Right lobe of liver (tissue), 6 donors: ENCODE measurements around the gene HOXD13. TPM values are rescaled to one million over a fixed set of nuclear protein-coding genes. Genes with fewer than 3 reads are reported as not detected.

Experiments
- ATAC-seq, 4 donors: fragments of 200-7000 bp; cut with Tn5 transposase; one replicate each; pipeline ENCODE4 v1.9.1; 2020; ENCODE audit warnings: mild to moderate bottlenecking in 4 of 4, moderate library complexity in 4 of 4
- DNase-seq, 3 donors: peaks; one replicate each; pipeline ENCODE4 v3.0.0-alpha.2; 2020
- H3K27ac ChIP-seq, 3 donors: fragments of 200-600 bp; one replicate each; pipeline ENCODE4 v1.8.0; 2022
- H3K27me3 ChIP-seq, 2 donors: fragments of 200-600 bp; one replicate each; pipeline ENCODE4 v1.8.0; 2022
- H3K36me3 ChIP-seq, 4 donors: fragments of 200-600 bp; sonication (generic) in 1 of 4; one replicate each; pipeline versions ENCODE4 v1.5.1 to v1.8.0; 2017 to 2022; ENCODE audit warnings: control low read depth in 1 of 4
- H3K4me1 ChIP-seq, 4 donors: fragments of 200-600 bp; sonication (generic) in 1 of 4; one replicate each; pipeline versions ENCODE4 v1.5.1 to v1.8.0; 2017 to 2022; ENCODE audit warnings: control low read depth in 1 of 4
- H3K4me3 ChIP-seq, 3 donors: fragments of 200-600 bp; one replicate each; pipeline ENCODE4 v1.8.0; 2022
- H3K9me3 ChIP-seq, 4 donors: fragments of 200-600 bp; sonication (generic) in 1 of 4; one replicate each; pipeline versions ENCODE4 v1.5.1 to v1.8.0; 2017 to 2022; ENCODE audit warnings: control low read depth in 1 of 4
- POLR2A ChIP-seq: fragments of 450-650 bp; IDR thresholded peaks from one replicate; pipeline ENCODE4 v1.6.1; 2017; ENCODE audit warnings: antibody characterized with exemption, mild to moderate bottlenecking
- WGBS: methylation state at CpG from one replicate; pipeline ENCODE4 v1.1.6; 2018; ENCODE audit warnings: low coverage, low lambda C conversion rate; ENCODE audit not compliant: insufficient coverage; ENCODE audit errors: missing lambda C conversion rate; 5-methylcytosine and 5-hydroxymethylcytosine counted together
- intact Hi-C, 2 donors: fragments of 100-400 bp; cut with DNase I; formaldehyde crosslinking; loops; one replicate each; pipeline versions ENCODE4 v1.11.2 to v1.14.1; 2022
- total RNA-seq, 6 experiments: library from RNA; depleted of rRNA in 2 of 6; stranded (reverse); fragments of >200 nt in 2 of 6; fragmentation: NEBNext Ultra II Directional in 3 of 6; extraction: Animal tissue kit (Norgen Biotek cat#: 25700) in 3 of 6; gene quantifications; one replicate each; pipeline versions ENCODE4 v1.1.0 to v1.2.4, GENCODE V29; 2016 to 2023
- TF ChIP-seq, protein P1 (sequence below), 4 donors: fragments of 200-600 bp in 3 of 4; fragments of 450-650 bp in 1 of 4; IDR thresholded peaks; one replicate each; pipeline versions ENCODE4 v1.5.1 to v1.8.0; 2016 to 2022; ENCODE audit warnings: antibody characterized with exemption in 4 of 4, mild to moderate bottlenecking in 2 of 4
- donor health status: DM: no; HTN: yes; CAD: no.
- donor health status: DM: no; HTN: no; CAD: no.
- donor health status: DM: no; HTN: no; CAD: no.
- donor health status: DM: no; HTN: yes; CAD: no.
- donor health status: DM: no; HTN: yes; CAD: no.

HOXD13 gene
- total RNA-seq, 6 experiments from 2014 or later, result not detected

- Histone ChIP-seq H3K4me1 (peaks cover 0 to 8% (median 0%) of the 10 kb centered on the region in 4 donors), H3K27me3 (peaks cover 29 to 86% of the 10 kb centered on the region in 2 donors), H3K9me3 (no peaks in the 10 kb centered on the region), H3K27ac (no peak within 1 kb of the TSS), H3K36me3 (no peaks in the 10 kb centered on the region), H3K4me3 (no peak within 1 kb of the TSS)
- peak; percentile 70 to 84 (median 80) for ATAC-seq
- 3% methylated on average over 14 of the region's 85 CpGs for WGBS
- TF ChIP-seq POLR2A, result no peak
- TF ChIP-seq, protein P1, sequence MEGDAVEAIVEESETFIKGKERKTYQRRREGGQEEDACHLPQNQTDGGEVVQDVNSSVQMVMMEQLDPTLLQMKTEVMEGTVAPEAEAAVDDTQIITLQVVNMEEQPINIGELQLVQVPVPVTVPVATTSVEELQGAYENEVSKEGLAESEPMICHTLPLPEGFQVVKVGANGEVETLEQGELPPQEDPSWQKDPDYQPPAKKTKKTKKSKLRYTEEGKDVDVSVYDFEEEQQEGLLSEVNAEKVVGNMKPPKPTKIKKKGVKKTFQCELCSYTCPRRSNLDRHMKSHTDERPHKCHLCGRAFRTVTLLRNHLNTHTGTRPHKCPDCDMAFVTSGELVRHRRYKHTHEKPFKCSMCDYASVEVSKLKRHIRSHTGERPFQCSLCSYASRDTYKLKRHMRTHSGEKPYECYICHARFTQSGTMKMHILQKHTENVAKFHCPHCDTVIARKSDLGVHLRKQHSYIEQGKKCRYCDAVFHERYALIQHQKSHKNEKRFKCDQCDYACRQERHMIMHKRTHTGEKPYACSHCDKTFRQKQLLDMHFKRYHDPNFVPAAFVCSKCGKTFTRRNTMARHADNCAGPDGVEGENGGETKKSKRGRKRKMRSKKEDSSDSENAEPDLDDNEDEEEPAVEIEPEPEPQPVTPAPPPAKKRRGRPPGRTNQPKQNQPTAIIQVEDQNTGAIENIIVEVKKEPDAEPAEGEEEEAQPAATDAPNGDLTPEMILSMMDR (IDR thresholded peaks at IDR 0.05), result no peak
- peak; percentile 60 to 72 (median 64) for DNase-seq
- intact Hi-C loops, result no loop called here
Measured at GRCh38 chr2:176106581-176107539, 14.3 kb downstream of the HOXD13 start, which contains the start of gene HOXD11. Gene HOXD11, plus strand, starts transcription at chr2:176107280. Its CDS starts 76 bp downstream, at chr2:176107356.

DNA sequence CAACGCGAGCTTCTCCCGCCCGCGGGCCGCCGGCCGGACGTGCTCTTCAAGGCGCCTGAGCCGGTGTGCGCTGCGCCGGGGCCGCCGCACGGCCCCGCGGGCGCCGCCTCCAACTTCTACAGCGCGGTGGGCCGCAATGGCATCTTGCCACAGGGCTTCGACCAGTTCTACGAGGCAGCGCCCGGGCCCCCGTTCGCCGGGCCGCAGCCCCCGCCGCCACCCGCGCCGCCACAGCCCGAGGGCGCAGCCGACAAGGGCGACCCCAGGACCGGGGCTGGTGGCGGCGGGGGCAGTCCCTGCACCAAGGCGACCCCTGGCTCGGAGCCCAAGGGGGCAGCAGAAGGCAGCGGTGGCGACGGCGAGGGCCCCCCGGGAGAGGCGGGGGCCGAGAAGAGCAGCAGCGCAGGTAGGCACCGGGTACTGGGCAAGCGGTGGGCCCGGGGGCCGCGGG is 15.2 kb downstream of the HOXD13 start:
- 0% methylated on average over 9 of the region's 59 CpGs for WGBS
- intact Hi-C loops, result no loop called here
- TF ChIP-seq, protein P1 (IDR thresholded peaks at IDR 0.05), result no peak
- TF ChIP-seq POLR2A, result no peak
- no peak overlapping the region for H3K4me3 ChIP-seq
- H3K9me3 ChIP-seq, result no peaks in the 10 kb centered on the region
- H3K27me3 ChIP-seq, result peaks cover 24 to 87% of the 10 kb centered on the region in 2 donors
- H3K36me3 ChIP-seq, result no peaks in the 10 kb centered on the region
- H3K27ac ChIP-seq, result no peak overlapping the region
- H3K4me1 ChIP-seq, result peaks cover 0 to 8% (median 0%) of the 10 kb centered on the region in 4 donors
- DNase-seq (no peak), ATAC-seq (no peak)

DNA sequence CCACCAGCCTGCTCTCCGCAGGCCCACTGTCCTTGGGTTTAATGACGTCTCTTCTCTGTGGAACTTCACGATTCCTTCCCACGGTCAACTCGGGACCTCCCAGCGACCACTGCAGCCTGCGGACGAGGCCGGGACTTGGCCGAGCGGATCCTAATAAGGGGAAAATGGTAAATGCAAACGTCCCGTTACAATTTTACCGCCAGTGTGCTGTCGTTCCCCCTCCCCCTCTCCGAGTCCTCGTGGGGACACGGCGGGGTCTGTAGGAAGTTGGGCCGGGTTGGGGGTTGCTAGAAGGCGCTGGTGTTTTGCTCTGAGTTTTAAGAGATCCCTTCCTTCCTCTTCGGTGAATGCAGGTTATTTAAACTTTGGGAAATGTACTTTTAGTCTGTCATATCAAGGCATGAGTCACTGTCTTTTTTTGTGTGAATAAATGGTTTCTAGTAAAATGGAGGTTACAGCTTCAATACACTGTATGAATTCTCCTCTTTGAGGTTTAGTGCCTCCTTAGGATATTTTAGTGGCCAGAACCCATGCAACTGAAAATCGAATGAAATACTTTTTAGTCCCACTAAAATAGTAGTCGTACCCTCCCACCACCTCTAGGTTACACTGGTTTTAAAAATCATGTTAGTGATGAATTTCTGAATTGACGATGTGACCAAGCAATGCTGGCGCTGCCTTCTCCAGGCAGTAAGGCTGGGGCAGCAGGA is 16.8 kb downstream of the HOXD13 start:
- DNase-seq (no peak), ATAC-seq (no peak)
- Histone ChIP-seq H3K36me3 (no peaks in the 10 kb centered on the region), H3K27ac (no peak overlapping the region), H3K4me1 (peaks cover 0 to 8% (median 0%) of the 10 kb centered on the region in 4 donors), H3K27me3 (peaks cover 15 to 86% of the 10 kb centered on the region in 2 donors), H3K9me3 (no peaks in the 10 kb centered on the region), H3K4me3 (no peak overlapping the region)
- intact Hi-C loops, result no loop called here
- no peak for TF ChIP-seq POLR2A
- TF ChIP-seq, protein P1 (IDR thresholded peaks at IDR 0.05), result no peak
- whole genome bisulfite sequencing, result 8% methylated on average over 16 of the region's 26 CpGs

GRCh38 chr2:176109946-176110345 is 17.4 kb downstream of the HOXD13 start:
- DNase-seq, result no peak
- 11% methylated on average over 4 of the region's 4 CpGs for WGBS
- H3K9me3 ChIP-seq, result no peaks in the 10 kb centered on the region
- no peak for ATAC-seq
- H3K4me3 ChIP-seq, result no peak overlapping the region
- H3K27me3 ChIP-seq, result peaks cover 9 to 86% of the 10 kb centered on the region in 2 donors
- H3K36me3 ChIP-seq, result no peaks in the 10 kb centered on the region
- H3K27ac ChIP-seq, result no peak overlapping the region
- H3K4me1 ChIP-seq, result peaks cover 0 to 8% (median 0%) of the 10 kb centered on the region in 4 donors
- TF ChIP-seq POLR2A, result no peak
- TF ChIP-seq, protein P1 (IDR thresholded peaks at IDR 0.05), result no peak
- intact Hi-C loops, result no loop called here
